PFSK-1 (cell line): ENCODE results near the gene MED9.

Experiments used
- FOXP2 ChIP-seq: optimal IDR thresholded peaks from 2 replicates; pipeline ENCODE3; 2011; ENCODE audit warnings: borderline replicate concordance, control low read depth, inconsistent platforms; ENCODE audit not compliant: insufficient read depth; ENCODE audit errors: extremely low read length, extremely low read depth
- POLR2AphosphoS5 ChIP-seq: IDR thresholded peaks from 2 replicates; pipeline ENCODE4 v1.6.1; 2012; ENCODE audit warnings: low read depth, mild to moderate bottlenecking, control low read depth, low read length, moderate library complexity
- REST ChIP-seq, 2 experiments: IDR thresholded peaks; 2 replicates each; pipeline versions ENCODE4 v1.6.1 to v1.8.0; 2011 to 2012; ENCODE audit warnings: low read depth in 2 of 2, low read length in 2 of 2, control low read depth in 1 of 2, inconsistent platforms in 1 of 2, mild to moderate bottlenecking in 1 of 2, moderate library complexity in 1 of 2; ENCODE audit not compliant: insufficient read depth in 1 of 2
- SIN3A ChIP-seq: IDR thresholded peaks from 2 replicates; pipeline ENCODE4 v1.6.1; 2012; ENCODE audit warnings: mild to moderate bottlenecking, low read length, moderate library complexity, borderline replicate concordance; ENCODE audit not compliant: insufficient read depth
- TAF1 ChIP-seq: IDR thresholded peaks from 2 replicates; pipeline ENCODE4 v1.6.1; 2012; ENCODE audit warnings: low read length, control low read depth, borderline replicate concordance; ENCODE audit not compliant: insufficient read depth

MED9 gene

GRCh38 chr17:17520599-17521232 is 43.9 kb downstream of the MED9 start:
- TF ChIP-seq POLR2AphosphoS5 (no peak), SIN3A (no peak), FOXP2 (no peak), REST (IDR thresholded peaks at IDR 0.05; ENCODE audit: insufficient read depth in 1 of 2, low read depth in 2 of 2, low read length in 2 of 2) (no peak), TAF1 (no peak)

- TF ChIP-seq TAF1, result no peak
- no peak for TF ChIP-seq REST (IDR thresholded peaks at IDR 0.05; ENCODE audit: insufficient read depth in 1 of 2, low read depth in 2 of 2, low read length in 2 of 2)
- TF ChIP-seq SIN3A, result no peak
Observed at GRCh38 chr17:17523001-17523730, 46.4 kb downstream of the MED9 start.

GRCh38 chr17:17523731-17524490 is 47.1 kb downstream of the MED9 start:
- TF ChIP-seq TAF1 (no peak), SIN3A (no peak), FOXP2 (no peak), REST (IDR thresholded peaks at IDR 0.05; ENCODE audit: insufficient read depth in 1 of 2, low read depth in 2 of 2, low read length in 2 of 2) (no peak), POLR2AphosphoS5 (no peak)

- TF ChIP-seq TAF1 (no peak), POLR2AphosphoS5 (no peak), REST (IDR thresholded peaks at IDR 0.05; ENCODE audit: insufficient read depth in 1 of 2, low read depth in 2 of 2, low read length in 2 of 2) (no peak), FOXP2 (no peak), SIN3A (no peak)
Observed at GRCh38 chr17:17525311-17525710, 48.5 kb downstream of the MED9 start.
